T-helper 2 cell (primary cell): Measurements from ENCODE around the gene CHST13.

Source experiments
- DNase-seq, 5 experiments: peaks; one replicate each; pipeline versions ENCODE4 v3.0.0 to v3.0.0-alpha.2; 2012 to 2022

The CHST13 gene

DNA sequence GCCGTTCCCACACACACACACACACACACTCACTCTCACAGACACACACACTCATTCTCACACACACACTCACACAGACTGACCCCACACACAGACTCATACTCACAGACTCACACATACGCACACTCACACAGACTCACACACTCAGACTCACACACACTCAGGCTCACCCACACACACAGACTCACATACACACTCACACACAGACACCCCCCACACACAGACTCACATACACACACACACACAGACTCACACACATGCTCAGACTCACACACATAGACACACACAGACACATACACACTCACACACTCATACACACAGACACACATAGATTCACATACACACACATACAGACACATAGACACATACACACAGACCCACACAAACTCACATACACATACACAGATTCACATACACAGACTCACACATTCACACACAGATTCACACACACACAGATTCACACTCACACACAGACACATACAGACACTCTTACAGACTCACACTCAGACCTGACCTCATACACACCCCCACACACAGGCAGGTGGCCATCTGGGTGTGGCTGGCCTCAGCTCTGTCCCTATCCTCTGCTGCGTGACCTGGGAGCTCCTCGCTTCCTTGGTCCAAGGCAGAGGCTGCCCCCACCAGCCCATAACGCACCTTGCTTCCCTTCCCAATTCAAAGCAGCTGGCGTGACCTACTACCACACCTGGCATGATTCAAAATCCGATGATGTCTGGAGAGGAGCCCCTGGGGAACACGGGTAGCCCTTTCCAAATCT, 32.9 kb downstream of the CHST13 start:
- DNase-seq: no peak

DNA sequence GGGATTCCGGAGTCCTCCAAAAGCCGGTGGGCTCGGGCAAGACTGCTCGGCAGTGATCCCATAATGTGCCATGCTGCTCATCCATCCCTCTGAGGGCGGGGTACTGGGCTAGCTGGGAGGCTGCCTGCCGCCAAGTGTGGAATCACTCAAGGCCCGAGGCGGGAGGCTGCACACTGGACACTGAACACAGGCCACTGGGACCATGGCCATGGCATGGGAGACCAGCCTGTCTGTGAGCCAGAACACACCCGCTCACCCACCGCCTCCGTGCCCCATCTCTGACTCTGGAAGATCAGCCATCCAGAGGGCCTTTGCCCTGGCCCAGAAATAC, 33.4 kb downstream of the CHST13 start:
- no peak for DNase-seq

DNA sequence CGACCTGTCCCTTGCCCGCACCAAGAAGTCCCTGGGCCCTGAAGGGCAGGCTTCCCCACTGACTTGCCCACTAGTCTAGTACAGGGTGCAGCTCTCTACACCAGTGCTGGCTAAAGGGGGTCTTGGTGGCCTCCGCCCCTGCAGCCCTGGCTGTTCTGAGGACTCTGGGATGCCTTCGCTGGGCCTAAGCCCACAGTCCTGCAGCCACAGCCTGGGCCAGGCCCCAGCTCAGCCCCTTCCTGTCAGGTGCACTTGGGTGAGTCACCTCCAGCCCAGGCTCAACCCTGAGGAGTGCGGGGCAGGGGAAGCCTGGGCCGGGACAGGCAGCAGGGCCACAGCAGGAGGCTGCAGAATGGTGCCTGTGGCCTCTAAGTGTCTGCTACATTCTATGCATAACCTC, 33.8 kb downstream of the CHST13 start:
- DNase-seq: no peak

DNA sequence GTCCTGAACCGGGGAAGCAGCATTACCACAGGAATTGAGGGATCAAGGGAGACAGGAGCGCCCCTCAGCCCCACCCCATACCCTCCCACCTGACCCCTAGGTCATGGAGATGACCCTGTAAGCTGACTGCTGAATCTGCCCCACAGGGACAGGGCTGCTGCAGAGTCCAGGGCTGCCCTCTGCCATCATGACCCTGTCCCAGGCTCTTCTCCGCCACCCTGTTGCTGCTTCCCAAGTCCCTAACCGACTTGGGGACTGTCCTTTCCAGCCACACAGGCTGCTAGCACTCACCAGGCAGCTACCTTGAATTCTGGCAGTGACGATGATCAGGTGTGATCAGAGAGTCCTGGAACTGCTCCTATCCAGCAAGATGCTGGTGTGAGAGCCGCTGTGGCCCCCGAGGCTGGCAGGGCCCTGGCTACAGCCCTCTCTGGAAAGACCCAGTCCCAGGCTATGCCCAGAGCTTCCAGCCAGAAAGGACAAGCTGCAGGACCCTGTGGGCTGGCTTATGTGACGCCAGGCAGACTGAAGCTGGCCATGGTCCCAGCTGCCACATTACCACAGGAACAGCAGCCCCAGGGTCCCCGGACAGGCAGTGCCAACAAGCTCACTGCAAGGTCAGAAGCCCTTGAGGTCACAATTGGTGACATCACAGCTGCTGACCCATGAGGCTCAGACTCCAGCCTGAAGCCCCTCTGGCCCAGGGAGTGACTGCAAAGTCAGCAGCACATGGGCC, 34.5 kb downstream of the CHST13 start, which contains the start of gene C3orf22:
C3orf22 (minus strand) TSS at position 597 of the 736 bp plus-strand sequence. CDS start 5,542 bp downstream, outside the sequence.
- DNase-seq: no peak

DNA sequence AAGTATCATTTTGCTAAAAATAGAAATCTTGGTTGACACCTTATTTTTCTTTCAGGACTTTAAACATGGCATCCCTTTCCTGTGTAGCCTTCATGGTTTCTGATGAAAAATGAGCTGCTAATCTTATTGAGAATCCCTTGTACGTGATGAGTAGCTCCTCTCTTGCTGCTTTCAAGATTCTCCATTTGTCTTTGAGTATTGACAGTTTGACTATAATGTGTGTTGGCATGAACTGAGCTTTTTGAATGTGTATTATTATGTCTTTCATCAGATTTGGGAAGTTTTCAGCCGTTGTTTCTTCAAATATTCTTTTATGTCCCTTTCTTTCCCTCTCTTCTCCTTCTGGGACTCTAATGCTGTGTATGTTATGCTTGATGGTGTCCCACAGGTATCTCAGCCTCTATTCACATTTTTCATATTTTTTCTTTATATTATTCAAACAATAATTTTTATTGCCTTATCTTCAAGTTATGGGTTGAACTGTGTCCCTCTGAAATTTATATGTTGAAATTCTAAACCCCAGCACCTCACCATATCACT, 38.9 kb downstream of the CHST13 start:
- no peak for DNase-seq

DNA sequence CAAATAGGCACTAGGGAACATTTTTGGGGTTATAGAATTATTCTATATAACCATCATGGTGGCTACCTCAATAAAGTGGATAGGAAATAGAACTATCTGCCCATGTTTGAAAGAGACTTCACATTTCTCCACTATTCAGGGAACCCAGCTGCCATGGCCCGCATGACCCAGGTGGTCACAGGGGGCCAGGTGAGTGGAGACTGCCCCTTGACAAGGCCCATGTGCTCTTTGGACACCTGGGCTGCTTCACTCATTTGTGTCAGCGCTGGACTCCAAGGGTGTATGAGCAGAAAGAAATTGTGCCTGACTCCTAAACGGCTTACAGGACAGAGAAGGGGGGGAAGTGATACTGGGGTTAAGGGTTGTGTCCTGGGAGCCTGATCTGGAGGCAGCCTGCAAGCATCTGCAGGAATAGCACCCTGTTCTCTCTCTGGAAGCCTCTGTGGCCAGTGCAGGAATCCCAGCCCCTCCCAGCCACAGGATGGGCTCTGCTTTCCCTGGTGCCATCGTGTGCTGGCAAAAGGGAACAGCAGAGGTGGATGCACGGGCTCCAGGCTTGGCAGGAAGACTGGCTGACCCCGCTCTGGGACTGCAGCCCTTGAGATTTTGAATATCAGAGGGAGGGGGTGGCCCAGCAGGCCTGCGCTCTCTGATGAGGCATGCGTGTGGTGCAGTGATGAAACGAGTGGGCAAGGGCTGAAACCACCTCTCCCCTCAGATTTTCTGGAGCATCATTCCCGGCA, 43.9 kb downstream of the CHST13 start:
- DNase-seq: no peak

DNA sequence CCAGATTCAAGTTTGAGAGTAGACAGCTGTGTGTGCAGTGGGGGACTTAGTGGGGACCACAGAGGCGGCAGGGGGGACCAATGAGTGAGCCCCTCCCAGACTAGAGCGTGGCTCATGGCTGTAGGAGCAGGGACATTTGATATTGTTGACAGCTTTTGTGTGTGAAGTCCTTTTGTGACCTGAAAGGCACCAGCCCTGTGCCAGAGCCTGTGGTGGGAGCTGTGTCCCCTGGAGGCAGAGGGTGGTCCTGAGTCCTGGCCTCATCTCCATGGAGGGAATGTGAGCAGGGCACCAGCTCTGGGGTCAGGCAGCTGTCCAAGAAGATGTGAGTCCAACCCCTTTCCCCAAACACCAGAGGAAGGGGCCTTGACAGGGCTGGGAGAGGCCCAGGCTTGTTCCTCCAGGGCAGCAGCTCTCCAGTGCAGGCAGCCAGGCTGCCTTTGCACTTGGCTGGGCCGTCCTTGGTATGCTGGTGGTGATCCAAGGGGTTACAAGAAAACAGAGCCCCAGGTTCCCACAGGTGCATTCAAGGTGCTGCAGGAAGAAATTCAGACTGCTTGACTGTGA, 44.9 kb downstream of the CHST13 start:
- no peak for DNase-seq

DNA sequence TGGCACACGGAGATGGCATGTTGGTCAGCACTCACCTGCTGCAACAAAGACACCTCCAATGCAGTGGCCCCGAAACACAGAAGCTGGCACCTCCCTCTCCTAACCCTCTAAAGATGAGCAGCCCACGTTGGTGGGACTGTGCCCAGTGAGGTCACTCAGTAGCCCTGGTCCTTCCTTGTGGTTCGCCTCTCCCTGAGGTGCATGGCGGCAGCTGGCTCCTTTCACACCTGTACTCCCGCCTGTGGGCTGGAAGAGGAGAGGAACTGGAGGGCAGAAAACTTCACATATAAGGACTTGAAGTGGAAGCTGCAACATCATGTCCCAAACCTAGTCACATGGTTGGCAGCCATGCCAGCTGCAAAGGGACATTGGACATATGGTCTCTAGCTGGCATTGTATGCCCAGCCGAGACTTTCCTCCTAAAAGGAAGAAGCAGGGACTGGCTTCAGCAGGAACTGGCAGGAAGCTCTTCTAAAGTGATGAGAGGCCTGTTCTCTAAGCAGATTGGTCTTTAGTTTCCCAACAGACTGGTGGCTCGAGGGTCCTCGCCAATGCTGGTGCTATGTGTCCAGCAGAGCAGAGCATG, 45.5 kb downstream of the CHST13 start:
- DNase-seq: no peak

DNA sequence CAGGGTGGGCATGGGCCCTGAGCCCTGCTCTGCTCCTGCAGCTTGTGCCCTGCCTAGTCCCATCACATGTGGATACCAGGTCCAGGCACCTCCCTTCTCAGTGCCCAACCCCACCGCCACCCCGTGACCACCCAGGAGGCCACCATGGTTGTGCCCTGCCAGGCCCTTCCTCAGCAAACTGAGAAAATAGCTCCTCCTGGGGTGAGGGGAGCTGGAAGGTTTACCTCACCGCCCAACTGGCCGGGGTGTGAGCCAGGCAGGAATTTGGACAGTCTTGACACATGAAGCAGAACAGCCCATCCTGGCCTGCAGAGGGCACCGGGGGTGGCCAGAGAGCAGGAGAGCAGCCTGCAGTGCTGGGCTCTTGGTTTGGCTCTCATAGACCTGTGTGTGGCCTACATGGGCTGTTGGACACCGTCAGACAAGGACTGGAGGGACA, 46.2 kb downstream of the CHST13 start:
- no peak for DNase-seq

DNA sequence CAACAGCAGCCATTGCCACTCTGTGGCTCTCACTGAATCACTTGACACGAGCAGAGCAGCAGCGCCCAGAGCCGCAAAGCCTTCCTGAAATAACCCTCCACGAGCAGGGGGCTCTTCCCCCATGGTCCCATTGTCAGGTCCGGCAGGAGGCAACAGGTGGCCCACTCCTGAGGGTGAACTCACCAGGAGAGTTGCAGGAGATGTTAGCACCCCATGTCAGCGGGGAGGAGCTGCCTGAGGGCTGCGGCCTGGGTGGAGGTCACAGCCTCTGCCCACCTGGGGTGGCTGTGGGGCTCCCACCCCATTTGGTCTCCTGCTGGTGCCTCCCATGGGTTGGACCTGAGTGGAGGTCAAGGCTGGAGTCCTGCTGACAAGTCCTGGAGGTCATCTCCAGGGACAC, 47.1 kb downstream of the CHST13 start:
- no peak for DNase-seq

DNA sequence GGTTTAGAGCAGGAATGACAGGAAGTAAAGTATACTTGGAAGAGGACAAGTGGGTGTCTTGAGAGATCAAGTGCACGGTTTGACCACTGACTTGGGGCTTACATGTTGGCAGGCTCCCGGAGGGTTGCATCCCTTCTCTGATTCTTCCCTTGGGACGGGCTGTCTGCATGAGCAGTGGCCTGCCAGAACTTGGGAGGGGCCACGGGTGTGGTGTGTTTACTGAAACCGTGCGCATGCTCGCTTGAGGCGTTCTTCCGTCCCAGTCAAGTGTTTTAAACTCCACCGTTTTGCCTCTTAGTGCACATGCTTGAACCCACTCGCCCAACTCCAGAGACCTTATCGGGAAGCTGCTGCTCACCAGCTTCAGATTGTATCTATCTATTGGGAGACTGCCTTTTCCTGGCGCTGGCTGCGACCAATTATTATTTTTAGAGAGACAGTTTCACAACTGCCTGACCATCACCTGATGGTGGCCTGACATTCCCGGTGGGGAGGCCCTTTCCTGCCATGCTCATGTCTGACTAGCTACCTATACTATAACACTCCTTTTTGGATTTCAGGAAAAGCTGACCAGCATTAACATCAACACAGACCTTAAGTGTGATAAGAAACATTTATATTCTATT, 49.6 kb downstream of the CHST13 start:
- DNase-seq: no peak

DNA sequence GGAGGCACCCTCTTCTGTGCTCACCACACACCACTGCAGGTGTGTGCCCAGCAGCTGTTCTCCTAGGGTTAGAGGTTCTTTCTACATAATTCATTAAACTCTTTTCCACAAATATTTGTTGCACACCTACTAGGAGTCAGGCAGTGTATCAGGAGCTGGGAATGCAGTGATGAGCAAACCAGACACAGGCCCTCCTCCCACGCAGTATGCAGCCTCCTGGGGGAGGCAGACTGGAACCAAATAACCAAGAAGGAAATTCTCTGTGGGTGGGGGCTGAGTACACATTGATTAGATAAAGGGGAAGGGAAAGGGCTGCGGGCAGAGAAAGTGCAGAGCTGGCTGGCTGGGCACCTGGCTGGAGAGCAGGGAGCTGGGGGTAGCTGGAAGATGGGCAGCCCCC, 53.3 kb downstream of the CHST13 start:
- DNase-seq: no peak

DNA sequence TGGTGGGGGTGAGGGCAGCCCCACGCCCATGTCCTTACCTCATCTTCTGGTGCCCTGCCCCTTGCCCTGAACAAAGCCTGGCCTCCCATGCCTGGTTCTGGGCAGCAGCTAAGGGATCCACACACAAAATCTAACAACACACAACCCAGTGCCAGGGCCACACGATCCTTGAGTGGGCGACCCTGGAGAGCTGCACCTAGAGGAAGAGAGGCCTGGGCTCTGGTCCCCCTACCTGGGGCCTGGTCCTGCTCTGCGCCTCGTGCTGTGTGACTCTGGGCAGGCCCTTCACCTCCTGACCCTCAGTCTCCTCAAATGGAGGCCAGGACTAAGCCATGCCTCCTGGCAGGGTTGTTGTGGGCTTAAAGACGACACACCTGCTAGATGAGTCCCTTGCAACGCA, 54.7 kb downstream of the CHST13 start:
- DNase-seq: no peak

DNA sequence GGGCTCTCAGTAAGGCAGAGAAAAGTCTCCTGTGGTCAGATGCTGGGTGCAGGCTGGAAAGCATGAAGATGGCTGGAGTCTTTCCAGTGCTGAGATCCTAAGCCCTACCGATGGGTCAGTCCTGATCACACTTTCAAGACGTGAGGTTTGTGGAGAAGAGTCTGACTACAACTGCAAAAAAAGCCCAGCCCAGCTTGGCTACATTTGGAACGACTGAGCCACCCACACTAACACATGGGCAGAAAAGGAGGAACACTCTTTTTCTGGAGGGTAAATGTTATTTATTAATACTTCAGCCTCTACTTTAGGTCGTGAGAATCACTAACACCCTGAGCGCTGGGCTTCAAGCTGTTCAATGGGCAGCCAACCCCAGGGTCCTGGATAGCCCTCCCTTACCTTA, 56.8 kb downstream of the CHST13 start:
- DNase-seq: no peak

DNA sequence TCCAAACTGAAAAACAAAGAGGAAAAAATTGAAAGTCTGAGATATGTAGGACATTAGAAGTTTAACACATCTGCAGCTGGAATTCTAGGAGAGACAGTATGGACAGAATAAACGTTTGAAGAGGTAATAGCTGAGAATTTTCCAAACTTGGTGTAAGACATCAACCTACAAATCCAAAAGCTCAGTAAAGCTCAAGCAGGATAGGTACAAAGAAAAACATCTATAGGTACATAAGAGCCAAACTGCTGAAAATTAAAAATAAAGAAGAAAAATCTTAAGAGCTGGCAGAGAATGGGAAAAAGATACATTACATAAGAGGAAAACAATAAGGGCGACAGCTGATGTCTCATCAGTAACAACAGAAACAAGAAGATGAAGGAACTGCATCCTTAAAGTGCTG, 57.6 kb downstream of the CHST13 start:
- no peak for DNase-seq

DNA sequence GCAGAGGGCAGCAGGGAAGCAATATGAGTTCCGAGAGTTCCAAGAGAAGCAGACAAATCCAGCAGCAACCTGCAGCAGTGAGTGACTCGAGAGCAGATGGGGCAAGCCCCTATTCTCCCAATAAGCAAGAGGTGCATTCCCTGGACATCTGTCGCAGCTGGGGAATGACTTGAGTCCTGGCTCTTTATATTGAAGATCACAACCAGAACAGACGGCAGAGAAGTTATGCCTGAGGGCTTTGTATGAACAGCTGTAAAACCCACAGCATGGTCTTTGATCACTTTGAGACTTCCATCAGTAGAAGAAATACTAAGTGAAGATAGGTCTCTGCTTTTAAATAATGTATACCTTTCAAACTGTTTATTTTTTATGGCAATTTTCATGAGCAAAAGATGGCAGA, 58.4 kb downstream of the CHST13 start:
- DNase-seq: no peak

DNA sequence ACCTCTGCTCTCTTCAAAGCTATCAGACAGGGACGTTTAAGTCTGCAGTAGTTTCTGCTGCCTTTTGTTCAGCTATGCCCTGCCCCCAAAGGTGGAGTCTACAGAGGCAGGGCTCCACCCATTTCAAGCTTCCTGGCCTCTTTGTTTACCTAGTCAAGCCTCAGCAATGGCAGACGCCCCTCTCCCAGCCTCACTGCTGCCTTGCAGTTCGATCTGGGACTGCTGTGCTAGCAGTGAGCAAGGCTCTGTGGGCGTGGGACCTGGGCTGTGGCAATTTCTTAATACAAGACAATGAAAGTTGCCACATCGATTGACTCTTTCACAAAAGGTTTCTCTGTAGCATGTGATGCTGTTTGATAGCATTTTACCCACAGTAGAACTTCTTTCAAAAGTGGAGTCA, 67.6 kb downstream of the CHST13 start:
- DNase-seq: peak in 1 of 5 experiments; percentile 17
